C4-2B (cell line): ENCODE results near the gene RHOT1.

ENCODE experiments used
- H3K27ac ChIP-seq: fragments of 450-650 bp; 2 replicates; pipeline ENCODE4 v1.5.1; 2017
- CTCF ChIP-seq: fragments of 450-650 bp; conservative IDR thresholded peaks from 2 replicates; pipeline ENCODE4 v1.5.1; 2017; ENCODE audit warnings: mild to moderate bottlenecking
- ZFX ChIP-seq: fragments of 450-650 bp; IDR thresholded peaks from 2 replicates; pipeline ENCODE4 v1.6.1; 2017

RHOT1 gene

GRCh38 chr17:32240750-32241149, 98.4 kb downstream of the RHOT1 start:
- no peak overlapping the region for H3K27ac ChIP-seq
- TF ChIP-seq CTCF: no peak
- TF ChIP-seq ZFX: no peak

- TF ChIP-seq ZFX (no peak), CTCF (no peak)
Observed at GRCh38 chr17:32241640-32242039, 99.3 kb downstream of the RHOT1 start.

DNA sequence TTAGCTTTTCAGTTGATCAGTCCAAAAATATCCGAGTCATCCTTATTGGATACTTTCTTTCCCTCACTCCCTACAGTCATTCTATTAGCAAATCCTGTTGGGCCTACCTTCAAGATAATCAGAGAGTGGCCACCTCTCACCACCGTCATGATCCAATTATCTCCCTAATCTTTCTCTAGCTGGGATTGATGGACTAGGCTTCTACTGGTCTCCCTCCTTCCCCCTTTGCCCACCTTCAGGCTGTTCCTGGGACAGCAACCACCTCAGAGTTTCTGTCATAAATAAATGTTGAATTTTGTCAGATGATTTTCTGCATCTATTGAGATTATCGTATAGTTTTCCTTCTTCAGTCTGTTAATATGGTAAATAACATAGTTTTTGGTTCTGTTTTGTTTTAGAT, 107.2 kb downstream of the RHOT1 start:
- TF ChIP-seq CTCF (no peak), ZFX (no peak)
- H3K27ac ChIP-seq: no peak overlapping the region

More at GRCh38 chr17:32241640-32242039, 99.3 kb downstream of the RHOT1 start:
- no peak overlapping the region for H3K27ac ChIP-seq

GRCh38 chr17:32253117-32253611, 110.9 kb downstream of the RHOT1 start:
- H3K27ac ChIP-seq: no peak overlapping the region
- TF ChIP-seq CTCF: peak; percentile 100
- no peak for TF ChIP-seq ZFX

- no peak for TF ChIP-seq ZFX
- no peak for TF ChIP-seq CTCF
- H3K27ac ChIP-seq: no peak overlapping the region
Observed at GRCh38 chr17:32256012-32256700, 113.9 kb downstream of the RHOT1 start.

DNA sequence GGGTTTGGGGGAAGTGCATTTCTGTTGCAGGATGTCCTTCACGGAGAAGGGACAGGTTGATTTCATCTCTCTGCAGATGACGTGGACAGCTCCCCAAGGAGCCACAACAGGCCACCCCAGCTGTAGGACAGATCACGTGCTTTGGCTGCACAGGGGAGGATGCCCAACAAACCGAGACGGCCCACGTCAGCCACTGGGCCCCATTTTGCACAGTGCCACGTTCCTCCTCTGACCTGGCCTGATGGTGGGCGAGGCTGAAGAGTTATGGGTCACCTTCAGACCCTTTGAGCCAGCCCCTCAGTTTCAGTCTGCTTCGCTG, 114.4 kb downstream of the RHOT1 start:
- H3K27ac ChIP-seq: no peak overlapping the region
- TF ChIP-seq ZFX: no peak
- TF ChIP-seq CTCF: no peak

GRCh38 chr17:32258383-32259140, 116.3 kb downstream of the RHOT1 start:
- no peak overlapping the region for H3K27ac ChIP-seq
- TF ChIP-seq ZFX (no peak), CTCF (no peak)
